GM19025 (cell line): ENCODE data around the gene SERTAD2.

Experiments
- ATAC-seq: cut with Tn5 transposase; IDR thresholded peaks from one replicate; pipeline ENCODE4 v1.9.1; 2021; ENCODE audit warnings: mild to moderate bottlenecking, low read depth, moderate library complexity; ENCODE audit not compliant: unreplicated experiment

SERTAD2 gene

GRCh38 chr2:64650296-64650695 is 3.4 kb downstream of the SERTAD2 start:
- ATAC-seq: no peak

- ATAC-seq: no peak
Measured at GRCh38 chr2:64649626-64650025, 4.1 kb downstream of the SERTAD2 start.

- no peak for ATAC-seq
Measured at GRCh38 chr2:64649013-64649484, 4.7 kb downstream of the SERTAD2 start.

GRCh38 chr2:64646007-64646880 is 7.5 kb downstream of the SERTAD2 start:
- ATAC-seq: no peak

GRCh38 chr2:64644458-64645382 is 9.0 kb downstream of the SERTAD2 start:
- ATAC-seq: peak; percentile 39

GRCh38 chr2:64643838-64644457 is 9.8 kb downstream of the SERTAD2 start:
- ATAC-seq: no peak

GRCh38 chr2:64641599-64641998 is 12.1 kb downstream of the SERTAD2 start:
- ATAC-seq: no peak

- ATAC-seq: no peak
Measured at GRCh38 chr2:64640153-64641044, 13.3 kb downstream of the SERTAD2 start.

- no peak for ATAC-seq
Measured at GRCh38 chr2:64639691-64640090, 14.0 kb downstream of the SERTAD2 start.

GRCh38 chr2:64638502-64639120 is 15.1 kb downstream of the SERTAD2 start:
- no peak for ATAC-seq

GRCh38 chr2:64637931-64638330 is 15.8 kb downstream of the SERTAD2 start:
- ATAC-seq: no peak

- peak; percentile 35 for ATAC-seq
Measured at GRCh38 chr2:64637000-64637635, 16.6 kb downstream of the SERTAD2 start.

GRCh38 chr2:64635976-64636911 is 17.5 kb downstream of the SERTAD2 start:
- ATAC-seq: peak; percentile 56

- no peak for ATAC-seq
Measured at GRCh38 chr2:64634345-64635267, 19.1 kb downstream of the SERTAD2 start.

GRCh38 chr2:64632835-64633819 is 20.6 kb downstream of the SERTAD2 start:
- no peak for ATAC-seq

- no peak for ATAC-seq
Measured at GRCh38 chr2:64631771-64632170, 21.9 kb downstream of the SERTAD2 start.
